Glutamatergic neuron (in vitro differentiated cells): ENCODE data around the gene SPATA13. TPM values are rescaled to one million over a fixed set of nuclear protein-coding genes. Genes with fewer than 3 reads are reported as not detected.

ENCODE experiments used
- DNase-seq: peaks from one replicate; pipeline ENCODE4 v3.0.0; 2022
- H3K27ac Mint-ChIP-seq: one replicate; pipeline ENCODE4 v1.8.0; 2020; ENCODE audit warnings: mild to moderate bottlenecking, mixed read lengths, inconsistent platforms; ENCODE audit not compliant: unreplicated experiment
- H3K27me3 Mint-ChIP-seq: one replicate; pipeline ENCODE4 v1.8.0; 2020; ENCODE audit warnings: mild to moderate bottlenecking, moderate library complexity, mixed read lengths, inconsistent platforms; ENCODE audit not compliant: unreplicated experiment
- H3K36me3 Mint-ChIP-seq: one replicate; pipeline ENCODE4 v1.8.0; 2020; ENCODE audit warnings: mild to moderate bottlenecking, mixed read lengths, inconsistent platforms; ENCODE audit not compliant: unreplicated experiment
- H3K4me1 Mint-ChIP-seq: one replicate; pipeline ENCODE4 v1.8.0; 2020; ENCODE audit warnings: mild to moderate bottlenecking, low read depth, mixed read lengths, inconsistent platforms; ENCODE audit not compliant: unreplicated experiment
- H3K4me3 Mint-ChIP-seq: one replicate; pipeline ENCODE4 v1.8.0; 2020; ENCODE audit warnings: mild to moderate bottlenecking, mixed read lengths, inconsistent platforms; ENCODE audit not compliant: unreplicated experiment
- H3K9me3 Mint-ChIP-seq: one replicate; pipeline ENCODE4 v1.8.0; 2020; ENCODE audit warnings: mild to moderate bottlenecking, moderate library complexity, mixed read lengths, inconsistent platforms; ENCODE audit not compliant: unreplicated experiment
- CTCF ChIP-seq: fragments of 200-600 bp; sonication (generic); IDR thresholded peaks from one replicate; pipeline ENCODE4 v1.5.0; 2021; ENCODE audit not compliant: partially characterized antibody, unreplicated experiment
- microRNA-seq: library from miRNA; unstranded; fragments of <30 nt; microRNA quantifications from one replicate; pipeline ENCODE4, GENCODE V29; 2020; ENCODE audit not compliant: unreplicated experiment
- total RNA-seq: library from RNA; stranded (reverse); fragmentation: NEBNext Ultra II Directional; extraction: Animal tissue kit (Norgen Biotek cat#: 25700); gene quantifications from one replicate; pipeline ENCODE4 v1.2.1, GENCODE V29; 2021; ENCODE audit not compliant: unreplicated experiment

The SPATA13 gene
- total RNA-seq, 1 donor from 2014 or later, result 7.4 TPM

GRCh38 chr13:24351423-24351822 is 190.9 kb downstream of the SPATA13 start:
- DNase-seq, result no peak
- Mint-ChIP-seq H3K27ac (no peak overlapping the region), H3K9me3 (peaks cover 3% of the 10 kb centered on the region), H3K36me3 (peaks cover 4% of the 10 kb centered on the region), H3K4me1 (no peaks in the 10 kb centered on the region), H3K27me3 (no peaks in the 10 kb centered on the region), H3K4me3 (no peak overlapping the region)
- TF ChIP-seq CTCF, result no peak

- no peak for DNase-seq
- H3K9me3 Mint-ChIP-seq, result peaks cover 3% of the 10 kb centered on the region
- H3K4me3 Mint-ChIP-seq, result no peak overlapping the region
- H3K36me3 Mint-ChIP-seq, result peaks cover 4% of the 10 kb centered on the region
- no peaks in the 10 kb centered on the region for H3K4me1 Mint-ChIP-seq
- no peak for TF ChIP-seq CTCF
- H3K27me3 Mint-ChIP-seq, result no peaks in the 10 kb centered on the region
- H3K27ac Mint-ChIP-seq, result no peak overlapping the region
These were observed 193.2 kb downstream of the SPATA13 start for GRCh38 chr13:24353736-24354135.

- Mint-ChIP-seq H3K27me3 (no peaks in the 10 kb centered on the region), H3K4me3 (no peak overlapping the region), H3K9me3 (peaks cover 3% of the 10 kb centered on the region), H3K4me1 (no peaks in the 10 kb centered on the region), H3K27ac (no peak overlapping the region), H3K36me3 (peaks cover 4% of the 10 kb centered on the region)
- TF ChIP-seq CTCF, result no peak
- DNase-seq, result no peak
These were observed 194.6 kb downstream of the SPATA13 start for GRCh38 chr13:24355103-24355502.

- DNase-seq, result no peak
- Mint-ChIP-seq H3K36me3 (peaks cover 4% of the 10 kb centered on the region), H3K27ac (no peak overlapping the region), H3K4me3 (no peak overlapping the region), H3K27me3 (no peaks in the 10 kb centered on the region), H3K4me1 (no peaks in the 10 kb centered on the region), H3K9me3 (peaks cover 3% of the 10 kb centered on the region)
- no peak for TF ChIP-seq CTCF
These were observed 195.8 kb downstream of the SPATA13 start for GRCh38 chr13:24356270-24356669.

Small RNA genes within 50 kb of the gene (microRNA-seq; reads per million reads assigned to microRNA genes)
- 8.0 reads per million, percentile 43 among the genes with 10 or more reads in this experiment for gene MIR2276

Other genes starting within 250 kb of the SPATA13 start
- gene C1QTNF9, start 148.9 kb downstream of the SPATA13 start, total RNA-seq, result not detected